ENCODE data around the gene ZMYND15.

DNA sequence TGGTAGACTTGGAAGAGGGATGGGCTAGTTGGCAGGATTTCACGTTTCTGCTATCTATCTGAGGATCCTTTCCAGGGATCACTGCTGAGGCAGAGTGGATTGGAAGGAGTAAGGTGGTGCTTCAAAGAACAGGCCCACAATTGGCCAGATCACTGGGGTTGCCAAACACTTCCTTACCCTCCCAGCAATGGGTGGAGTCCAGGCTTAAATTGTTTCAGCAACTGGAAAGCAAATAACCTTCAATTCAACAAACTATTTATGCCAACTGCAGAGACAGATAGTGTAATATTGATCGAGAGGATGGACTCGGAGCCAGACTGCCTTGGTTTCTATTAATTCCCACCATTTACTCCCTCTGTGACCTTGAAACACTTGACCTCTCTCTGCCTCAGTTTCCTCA, 27.1 kb upstream of the ZMYND15 start:
- TF ChIP-seq CTCF (IDR thresholded peaks at IDR 0.05; ENCODE audit: poor library complexity, severe bottlenecking), result no peak
- TF ChIP-seq EP300 (conservative IDR thresholded peaks at IDR 0.05; ENCODE audit: poor library complexity, severe bottlenecking), result no peak
- TF ChIP-seq REST (IDR thresholded peaks at IDR 0.05; ENCODE audit: borderline replicate concordance), result no peak
- no peak for TF ChIP-seq POLR2AphosphoS5 (IDR thresholded peaks at IDR 0.05)
- no peak for TF ChIP-seq TAF1 (IDR thresholded peaks at IDR 0.05; ENCODE audit: low read depth)
- no peak for TF ChIP-seq SMC3 (conservative IDR thresholded peaks at IDR 0.05; ENCODE audit: poor library complexity)
- TF ChIP-seq EZH2 (IDR thresholded peaks at IDR 0.05; ENCODE audit: borderline replicate concordance, insufficient read depth, low read length, poor library complexity, severe bottlenecking), result no peak
- TF ChIP-seq RAD21 (conservative IDR thresholded peaks at IDR 0.05), result no peak
- no peak for TF ChIP-seq MXI1 (conservative IDR thresholded peaks at IDR 0.05; ENCODE audit: poor library complexity, severe bottlenecking)
